ENCODE measurements around the gene MN1.

Gene MN1

GRCh38 chr22:27827604-27828587, 26.3 kb upstream of the MN1 start:
- DNase-seq (ENCODE audit: low read depth in 2 of 2) = no peak

GRCh38 chr22:27825174-27825573, 23.6 kb upstream of the MN1 start:
- DNase-seq (ENCODE audit: low read depth in 2 of 2) = no peak

GRCh38 chr22:27823221-27823620, 21.7 kb upstream of the MN1 start:
- no peak for DNase-seq (ENCODE audit: low read depth in 2 of 2)

- DNase-seq (ENCODE audit: low read depth in 2 of 2) = no peak
Observed at GRCh38 chr22:27820896-27821866, 19.6 kb upstream of the MN1 start.

GRCh38 chr22:27816552-27816951, 15.0 kb upstream of the MN1 start:
- no peak for DNase-seq (ENCODE audit: low read depth in 2 of 2)

GRCh38 chr22:27815826-27816530, 14.4 kb upstream of the MN1 start:
- DNase-seq (ENCODE audit: low read depth in 2 of 2) = no peak

GRCh38 chr22:27814993-27815392, 13.4 kb upstream of the MN1 start:
- DNase-seq (ENCODE audit: low read depth in 2 of 2) = no peak

GRCh38 chr22:27811778-27812177, 10.2 kb upstream of the MN1 start:
- DNase-seq (ENCODE audit: low read depth in 2 of 2) = no peak

GRCh38 chr22:27810609-27811151, 9.1 kb upstream of the MN1 start:
- DNase-seq (ENCODE audit: low read depth in 2 of 2) = no peak

- DNase-seq (ENCODE audit: low read depth in 2 of 2) = no peak
Observed at GRCh38 chr22:27809700-27810608, 8.4 kb upstream of the MN1 start.

GRCh38 chr22:27809226-27809603, 7.7 kb upstream of the MN1 start:
- no peak for DNase-seq (ENCODE audit: low read depth in 2 of 2)

- DNase-seq (ENCODE audit: low read depth in 2 of 2) = no peak
Observed at GRCh38 chr22:27808451-27809225, 7.1 kb upstream of the MN1 start.

GRCh38 chr22:27805841-27806240, 4.3 kb upstream of the MN1 start:
- no peak for DNase-seq (ENCODE audit: low read depth in 2 of 2)

- DNase-seq (ENCODE audit: low read depth in 2 of 2) = no peak
Observed at GRCh38 chr22:27804470-27805297, 3.1 kb upstream of the MN1 start.

- DNase-seq (ENCODE audit: low read depth in 2 of 2) = no peak
Observed at GRCh38 chr22:27803841-27804415, 2.4 kb upstream of the MN1 start.

GRCh38 chr22:27802346-27803073, 954 bp upstream of the MN1 start:
- no peak for DNase-seq (ENCODE audit: low read depth in 2 of 2)

GRCh38 chr22:27801202-27801615, 347 bp downstream of the MN1 start:
- DNase-seq (ENCODE audit: low read depth in 2 of 2) = no peak

Data from activated CD8-positive, alpha-beta memory T cell treated with anti-CD3 and anti-CD28 coated beads for 4 hours (primary cell).